ENCODE data around the gene MFF.
"Not testable (repeated sequence)": the region's sequence is repeated elsewhere in the genome, so short reads cannot be mapped to it uniquely, and the experiment has no call there.

The MFF gene

DNA sequence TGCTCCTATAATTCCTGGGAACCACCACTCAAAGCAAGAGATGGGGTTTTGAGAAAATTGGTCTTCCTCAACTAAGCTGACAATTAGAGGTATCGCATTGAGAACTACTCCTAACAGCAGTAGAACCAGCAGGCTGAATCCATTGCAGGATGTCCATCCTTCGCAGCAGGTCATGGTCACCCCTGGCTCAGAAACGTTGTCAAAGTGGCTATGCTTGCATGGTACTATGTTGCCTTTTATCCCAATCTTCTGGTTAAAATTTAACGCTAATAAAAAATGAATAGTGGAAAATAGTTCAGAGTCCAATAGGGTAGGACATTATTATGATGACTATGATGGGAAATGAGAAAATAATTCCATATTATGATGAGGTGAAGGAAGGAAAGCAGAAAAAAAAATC is 54.0 kb downstream of the MFF start, which contains the start of gene TM4SF20:
Gene TM4SF20 (minus strand): TSS at position 212 of the 400 bp plus-strand sequence. CDS start 38 bp downstream, at position 174.
- no peak for DNase-seq

DNA sequence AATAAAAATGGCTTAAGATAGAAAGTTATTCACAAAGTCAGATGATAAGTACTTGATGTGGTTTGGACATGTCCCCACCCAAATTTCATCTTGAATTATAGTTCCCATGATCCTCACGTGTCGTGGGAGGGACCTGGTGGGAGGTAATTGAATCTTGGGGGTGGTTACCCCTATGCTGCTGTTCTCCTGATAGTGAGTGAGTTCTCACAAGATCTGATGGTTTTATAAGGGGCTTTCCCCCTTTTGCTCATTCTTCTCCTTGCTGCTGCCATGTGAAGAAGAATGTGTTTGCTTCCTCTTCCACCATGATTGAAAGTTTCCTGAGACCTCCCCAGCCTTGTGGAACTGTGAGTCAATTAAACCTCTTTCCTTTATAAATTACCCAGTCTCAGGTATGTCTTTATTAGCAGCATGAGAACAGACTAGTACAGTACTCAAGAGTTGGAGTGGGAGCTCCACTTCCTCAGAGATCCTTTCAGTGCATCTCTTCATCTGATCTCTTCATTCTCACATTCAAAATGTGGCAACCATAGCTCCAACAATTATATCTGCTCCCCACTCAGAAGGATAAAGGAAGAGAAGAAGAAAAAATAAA is 57.3 kb downstream of the MFF start:
- DNase-seq: not testable (repeated sequence)

DNA sequence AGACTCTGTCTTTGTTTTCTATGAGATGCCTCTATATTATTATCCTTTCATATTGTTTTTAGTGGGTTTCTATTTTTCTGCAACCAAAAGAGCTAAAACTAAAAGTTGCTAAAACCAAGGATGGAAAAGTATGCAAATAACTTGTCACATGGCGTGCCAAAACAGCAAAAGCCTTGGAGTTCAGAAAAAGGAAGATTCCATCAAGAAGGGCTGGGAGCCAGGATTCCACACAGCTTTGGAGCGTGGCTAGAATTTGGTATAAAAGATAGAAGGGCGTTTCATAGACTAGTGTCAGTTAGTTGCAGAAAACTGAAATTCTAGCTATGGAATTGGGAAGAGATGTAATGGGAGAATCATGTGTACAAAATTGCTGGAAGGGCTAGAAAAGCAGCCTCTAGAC is 58.6 kb downstream of the MFF start:
- DNase-seq: no peak

DNA sequence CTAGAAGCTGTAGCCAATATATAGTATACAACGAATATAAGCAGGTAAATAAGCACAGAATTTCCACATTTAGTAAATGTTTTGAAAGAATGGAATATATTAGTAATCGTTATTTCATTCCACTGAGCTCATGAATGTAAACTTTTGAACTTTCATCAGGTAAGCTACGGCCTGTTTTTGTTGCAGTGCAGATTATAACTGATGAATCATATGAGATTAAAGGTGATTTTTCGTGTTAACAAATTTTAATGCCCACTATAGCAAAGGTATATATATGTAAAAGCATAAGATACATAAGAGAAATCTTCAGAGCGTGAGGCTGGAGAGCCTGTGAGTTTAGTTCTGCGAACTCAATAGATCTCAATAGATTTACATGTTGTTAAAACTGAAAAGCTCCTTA is 61.6 kb downstream of the MFF start:
- DNase-seq: no peak

DNA sequence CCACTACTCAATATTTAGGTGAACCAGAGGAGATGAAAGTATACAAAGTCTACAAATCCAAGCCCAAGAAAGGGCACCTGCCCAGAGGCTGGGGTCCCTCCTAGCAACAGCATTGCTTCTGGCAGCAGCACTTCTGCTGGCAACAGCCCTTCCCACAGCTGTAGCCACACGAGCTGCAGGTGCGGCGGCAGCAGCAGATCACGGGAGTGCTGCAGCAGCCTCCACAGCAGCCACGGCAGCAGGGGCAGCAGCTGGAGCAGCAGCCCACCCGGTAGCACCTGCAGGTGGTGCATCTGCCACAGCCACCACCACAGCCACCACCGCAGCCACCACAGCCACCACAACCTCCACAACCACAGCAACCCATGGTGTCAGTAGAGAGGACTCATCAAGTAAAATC is 62.5 kb downstream of the MFF start, which contains the start of gene SCYGR1:
Gene SCYGR1 (minus strand): TSS at position 367 of the 400 bp plus-strand sequence. CDS start 0 bp downstream, at position 367.
- DNase-seq: not testable (repeated sequence)

DNA sequence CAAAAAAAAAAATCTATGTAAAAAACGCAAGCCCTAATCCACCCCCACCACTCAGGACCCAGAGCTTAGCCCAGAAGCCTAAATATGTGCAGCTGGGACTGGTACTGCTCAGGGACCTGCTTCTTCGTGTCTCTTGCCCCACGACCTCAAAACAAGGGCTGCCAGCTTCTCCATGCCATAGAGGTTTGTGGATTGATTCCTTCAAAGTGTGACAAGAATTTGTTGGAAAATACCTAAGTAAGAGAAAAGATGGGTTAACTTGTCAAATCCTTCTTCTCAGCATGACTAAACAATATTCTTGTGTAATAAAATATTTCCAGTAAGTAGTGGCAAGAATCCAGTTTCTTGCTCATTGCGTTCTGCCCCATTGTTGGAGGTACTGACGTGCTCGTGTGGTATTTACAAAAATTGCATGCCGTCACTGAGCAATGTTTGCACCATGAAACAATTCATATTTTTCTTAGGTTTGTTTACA is 63.5 kb downstream of the MFF start:
- DNase-seq: no peak

DNA sequence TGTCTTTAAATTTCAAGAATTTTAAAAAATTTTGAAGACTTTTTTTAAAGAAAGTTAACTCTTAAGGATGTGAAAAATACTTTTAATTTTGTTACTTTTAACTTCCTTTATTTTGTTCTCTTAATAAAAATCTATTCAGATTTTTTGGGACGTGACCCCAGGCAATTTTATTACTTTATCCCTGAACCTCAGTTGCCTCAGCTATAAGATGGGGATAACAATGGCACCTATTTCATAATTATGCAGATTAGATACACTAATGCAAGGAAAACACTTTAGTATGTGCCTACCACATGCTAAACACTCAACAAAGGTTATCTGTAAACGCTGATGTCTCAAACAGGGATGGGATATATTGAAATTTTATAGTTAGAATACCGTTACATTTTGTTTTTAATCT is 64.2 kb downstream of the MFF start:
- DNase-seq: no peak

DNA sequence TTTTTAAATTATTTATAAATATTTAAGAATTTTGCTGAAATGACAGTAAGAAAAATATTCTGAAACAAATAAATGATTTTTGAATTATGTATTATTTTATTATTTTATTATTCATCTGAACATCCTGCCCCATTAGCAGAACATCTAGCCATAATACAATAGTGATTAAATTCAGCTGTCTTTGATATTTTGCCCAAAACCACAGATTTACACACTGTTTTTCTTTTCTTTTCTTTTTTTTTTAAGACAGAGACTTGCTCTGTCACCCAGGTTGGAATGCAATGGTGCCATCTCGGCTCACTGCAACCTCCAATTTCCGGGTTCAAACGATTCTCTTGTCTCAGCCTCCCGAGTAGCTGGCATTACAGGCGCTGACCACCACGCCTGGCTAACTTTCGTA is 64.6 kb downstream of the MFF start:
- no peak for DNase-seq

DNA sequence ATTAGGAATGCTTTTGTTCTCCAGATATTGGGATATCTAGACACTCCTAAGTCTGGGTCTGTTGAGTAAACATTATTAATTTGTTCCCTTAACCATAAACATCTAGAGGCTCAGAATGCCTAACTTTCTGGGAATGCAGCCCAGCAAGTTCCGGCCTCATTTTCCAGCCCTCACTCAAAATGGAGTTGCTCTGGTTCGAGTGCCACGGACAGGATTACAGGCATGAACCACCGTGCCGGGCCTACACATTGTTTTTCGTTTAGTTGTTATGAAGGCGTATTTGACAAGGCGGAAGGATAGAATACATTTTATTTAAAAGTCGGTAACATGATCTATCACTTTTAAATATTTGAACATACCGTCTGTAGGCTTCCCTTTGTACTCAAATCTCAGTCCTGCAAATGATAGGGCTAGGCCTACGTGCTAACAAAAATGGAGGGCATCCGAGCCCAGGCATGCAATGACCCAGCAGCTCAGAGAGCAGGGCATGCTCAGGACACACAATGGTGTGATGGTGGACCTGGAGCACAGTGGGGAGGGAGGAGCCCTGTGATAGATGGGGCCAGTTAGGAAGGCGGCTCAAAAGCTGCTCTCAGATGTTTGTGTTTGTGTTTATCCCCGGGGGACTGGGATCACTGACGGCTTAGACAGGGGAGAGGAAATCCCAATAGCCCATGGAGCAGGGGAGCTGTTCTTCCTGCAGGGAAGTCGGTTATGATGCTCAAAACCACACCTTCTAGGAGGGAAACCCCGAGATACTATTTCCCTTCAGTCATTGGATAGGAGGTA is 65.6 kb downstream of the MFF start:
- no peak for DNase-seq

DNA sequence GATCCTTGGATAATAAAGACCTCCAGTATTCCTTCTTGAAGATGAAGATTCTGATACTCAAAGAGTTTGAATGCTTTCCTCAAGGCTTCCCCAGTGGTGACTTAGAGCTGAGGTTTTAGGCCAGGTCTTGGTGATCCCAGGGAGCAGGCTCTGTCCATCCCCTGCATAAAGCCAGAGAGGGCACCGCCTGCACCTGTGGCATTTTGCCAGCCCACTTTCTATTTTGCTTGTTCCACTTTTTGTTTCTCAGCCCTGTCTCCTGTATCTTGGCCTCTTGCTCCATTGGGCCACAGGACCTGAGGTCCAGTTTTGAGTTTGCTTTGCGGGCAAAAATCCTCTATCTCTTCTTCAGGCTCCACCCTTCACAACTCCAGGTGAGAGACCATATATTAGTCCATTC is 69.3 kb downstream of the MFF start:
- DNase-seq: no peak

DNA sequence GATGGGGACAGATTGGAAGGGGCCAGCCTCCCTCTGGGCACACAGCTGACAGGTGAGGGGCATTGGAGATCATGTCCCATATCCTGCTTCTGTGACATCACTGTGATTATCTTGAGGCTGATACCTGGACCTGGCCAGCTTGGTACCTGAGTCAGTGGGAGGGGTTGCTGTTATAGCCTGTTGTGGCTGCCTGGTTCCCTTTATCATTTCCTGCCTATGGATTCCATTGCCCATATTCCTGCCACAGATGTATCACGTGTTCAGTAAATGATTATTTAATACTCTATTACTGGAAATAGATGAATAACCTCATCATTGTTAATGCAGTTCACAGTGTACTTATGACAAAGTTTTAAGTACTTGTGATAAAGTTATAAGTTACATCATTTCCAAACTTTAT is 70.5 kb downstream of the MFF start:
- no peak for DNase-seq

DNA sequence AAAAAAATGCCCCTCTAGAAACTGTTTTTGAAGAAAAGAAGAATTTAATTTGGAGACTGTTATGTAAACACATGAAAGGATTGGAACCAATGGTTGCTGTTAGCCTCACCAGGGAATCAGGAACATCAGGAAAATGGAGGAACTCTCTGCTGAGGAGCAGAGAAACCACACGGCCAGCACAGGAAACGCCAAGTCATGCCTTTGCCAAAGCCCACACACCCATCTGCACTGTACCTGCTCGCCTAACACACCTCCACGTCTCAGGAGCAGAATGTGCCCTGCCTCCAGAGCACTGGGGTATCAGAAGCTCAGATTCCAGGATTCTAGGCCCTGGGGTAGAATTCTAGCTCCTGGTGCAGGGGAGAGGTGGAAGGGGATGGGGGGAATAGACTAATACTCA is 72.5 kb downstream of the MFF start:
- DNase-seq: no peak

DNA sequence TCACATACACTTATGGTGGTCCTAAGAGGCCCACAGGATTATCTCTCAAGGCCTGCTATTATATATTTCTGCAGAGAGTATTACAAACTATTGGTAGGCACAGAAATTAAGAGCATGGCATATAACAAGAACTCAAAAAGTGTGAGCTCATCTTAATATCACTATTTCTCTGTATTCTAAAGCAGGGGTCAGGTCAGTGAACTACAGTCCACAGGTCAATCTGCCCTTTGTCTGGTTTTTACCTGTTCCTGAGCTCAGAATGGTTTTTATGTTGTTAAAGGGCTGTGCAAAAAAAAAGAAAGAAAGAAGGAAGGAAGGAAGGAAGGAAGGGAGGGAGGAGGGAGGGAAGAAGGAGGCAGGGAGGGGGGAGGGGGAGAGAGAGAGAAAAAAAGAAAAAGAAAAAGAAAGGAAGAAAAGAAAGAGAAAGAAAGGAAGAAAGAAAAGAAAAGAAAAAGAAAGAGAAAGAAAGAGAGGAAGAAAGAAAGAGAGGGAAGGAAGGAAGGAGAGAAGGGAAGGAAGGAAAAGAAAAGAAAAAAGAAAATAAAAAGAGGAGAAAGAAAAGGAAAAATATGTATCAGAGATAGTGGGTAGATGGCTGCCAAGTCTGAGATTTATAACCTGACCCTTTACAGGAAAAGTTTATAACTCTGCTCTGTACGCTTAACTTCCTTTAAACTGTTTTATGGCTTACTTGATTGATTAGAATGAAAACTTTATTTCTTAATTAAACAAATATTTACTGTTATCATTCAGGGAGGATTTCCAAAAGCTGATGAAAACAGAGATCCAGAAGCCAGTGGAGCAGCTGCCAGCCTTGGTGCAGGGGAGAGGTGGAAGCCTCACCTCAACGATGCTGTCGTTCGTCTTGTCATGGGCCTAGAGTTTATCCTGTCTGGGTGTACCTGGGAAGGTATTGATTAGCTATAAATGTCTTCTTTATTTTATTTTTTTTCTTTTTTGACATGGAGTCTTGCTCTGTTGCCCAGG is 73.9 kb downstream of the MFF start:
- no peak for DNase-seq

DNA sequence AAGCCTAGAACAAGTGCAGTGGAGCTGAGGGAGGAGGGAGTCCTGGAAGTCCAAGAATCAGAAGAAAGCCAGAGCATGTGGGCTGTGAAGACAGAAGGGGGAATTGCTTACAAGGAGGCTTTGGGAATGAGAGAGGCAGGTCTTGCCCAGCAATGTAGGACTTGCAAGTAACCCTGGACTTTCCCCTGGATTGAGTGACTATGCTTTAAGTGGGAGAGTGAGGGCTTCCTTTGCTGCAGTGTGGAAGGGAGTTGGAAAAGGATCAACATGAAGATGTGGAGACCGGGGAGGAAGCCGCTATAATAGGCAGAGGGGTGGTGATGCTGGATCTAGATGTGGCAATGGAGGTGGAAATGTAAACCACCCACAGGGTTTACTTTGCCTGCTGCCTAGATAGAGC is 76.5 kb downstream of the MFF start:
- DNase-seq: no peak

DNA sequence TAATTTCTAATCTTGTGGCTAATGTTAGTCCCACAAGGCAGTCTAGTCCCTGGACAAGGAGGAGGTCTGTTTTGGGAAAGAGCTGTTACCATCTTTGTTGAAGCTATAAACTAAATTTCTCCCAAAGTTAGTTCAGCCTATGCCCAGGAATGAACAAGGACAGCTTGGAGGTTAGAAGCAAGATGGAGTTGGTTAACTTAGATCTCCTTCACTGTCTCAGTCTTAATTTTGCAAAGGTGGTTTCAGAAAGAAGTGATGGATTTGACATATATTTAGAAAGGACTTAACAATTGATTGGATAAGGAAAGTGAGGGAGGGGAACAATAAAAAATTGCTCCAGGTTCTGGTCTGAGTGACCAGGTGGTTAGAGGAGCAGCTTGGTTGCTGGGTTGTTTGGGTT is 77.3 kb downstream of the MFF start:
- DNase-seq: no peak

DNA sequence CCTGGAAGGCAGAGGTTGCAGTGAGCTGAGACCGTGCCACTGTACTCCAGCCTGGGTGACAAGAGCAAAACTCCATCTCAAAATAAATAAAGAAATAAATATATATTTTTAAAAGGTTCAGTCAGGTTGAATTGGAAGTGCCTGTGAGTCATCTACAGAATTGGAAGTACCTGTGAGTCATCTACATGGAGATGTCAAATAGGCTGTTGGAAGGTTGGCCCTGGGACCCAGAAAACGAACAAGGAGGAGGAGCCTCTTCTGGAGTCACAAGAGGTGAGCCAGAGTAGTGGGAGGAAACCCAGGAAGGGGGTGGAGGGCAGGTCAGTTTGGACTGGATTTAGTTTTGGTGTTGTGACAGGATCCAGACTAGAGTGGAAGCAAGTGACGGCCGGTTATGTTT is 77.9 kb downstream of the MFF start:
- no peak for DNase-seq

DNA sequence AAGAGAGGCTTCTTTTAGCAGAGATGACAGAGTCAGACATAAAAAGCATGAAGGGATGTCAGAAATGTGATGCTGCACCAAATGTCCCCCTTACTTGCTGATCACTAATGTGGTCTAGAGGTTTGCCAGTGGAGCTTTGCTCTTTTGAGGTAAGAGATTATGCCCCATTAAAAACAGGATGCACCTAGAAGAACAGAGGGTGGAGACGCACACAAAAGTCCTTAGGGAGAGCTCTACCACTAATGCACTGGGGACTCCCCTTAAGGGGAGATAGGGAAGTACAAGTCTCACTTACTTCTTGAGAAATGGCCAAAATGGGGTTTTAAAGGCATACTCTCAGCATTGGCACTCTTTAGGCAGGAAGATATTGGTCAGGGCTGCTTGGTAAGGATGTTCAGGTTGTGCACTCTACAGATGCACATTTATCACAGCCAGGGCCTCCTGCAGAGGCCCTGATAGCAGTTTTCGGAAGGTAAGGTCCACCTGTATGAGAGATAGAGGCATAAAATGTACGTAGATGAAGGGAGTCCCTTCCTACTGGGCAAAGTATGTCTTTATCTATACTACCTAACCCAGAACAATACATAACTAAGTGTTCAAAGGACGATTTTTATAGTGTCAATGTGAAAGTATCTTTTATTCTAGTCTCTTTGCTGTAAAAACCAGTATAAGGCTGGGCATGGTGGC is 79.7 kb downstream of the MFF start:
- no peak for DNase-seq

DNA sequence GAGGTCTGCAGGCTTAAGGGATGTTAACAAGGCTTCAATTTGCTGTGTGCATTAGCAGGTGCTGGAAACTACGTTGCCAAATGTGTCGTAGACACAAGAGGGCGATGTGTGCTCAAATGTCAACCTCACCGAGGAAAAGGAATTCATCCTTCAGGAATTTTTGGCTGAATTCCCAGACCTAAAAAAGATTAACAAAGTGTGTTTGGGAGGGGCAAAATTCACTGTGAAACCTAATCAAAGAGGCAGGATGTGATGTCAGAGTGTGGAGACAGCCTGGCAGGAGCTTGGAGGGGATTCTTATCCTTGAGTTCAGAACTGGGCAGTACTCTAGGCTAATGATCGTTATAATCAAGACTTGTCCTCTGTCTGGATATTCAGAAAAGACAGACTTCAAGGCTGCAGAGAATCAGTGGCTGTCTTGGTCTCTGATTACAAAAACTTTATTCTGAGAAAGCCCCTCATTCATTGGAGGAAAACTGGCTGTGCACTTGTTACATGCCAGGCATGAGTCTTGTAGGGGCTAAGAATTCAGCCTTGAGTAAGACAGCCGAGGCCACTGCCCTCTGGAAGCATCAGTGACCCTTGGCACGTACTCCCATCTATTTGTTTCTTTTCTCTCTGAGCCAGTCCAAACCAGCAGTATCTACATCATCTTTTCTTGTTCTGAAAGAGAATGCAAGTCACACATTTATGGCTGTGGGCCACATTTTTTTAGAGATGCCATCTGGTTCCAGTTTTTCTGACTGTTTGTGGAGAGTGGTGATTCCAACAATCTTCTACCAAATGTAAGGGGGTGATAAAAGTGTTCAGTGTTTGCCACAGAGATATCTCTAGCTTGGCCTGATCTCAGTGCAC is 81.4 kb downstream of the MFF start:
- DNase-seq: no peak
